Activated CD4-positive, alpha-beta T cell treated with anti-CD3 and anti-CD28 coated beads for 24 hours (primary cell): ENCODE measurements around the gene CPSF3.

Experiments
- DNase-seq, 2 donors: peaks; one replicate each; pipeline ENCODE4 v3.0.0-alpha.2; 2020; ENCODE audit warnings: low read depth in 2 of 2

CPSF3 gene

GRCh38 chr2:9419541-9419940 is 3.9 kb upstream of the CPSF3 start:
- DNase-seq, result no peak

GRCh38 chr2:9420495-9420894 is 3.0 kb upstream of the CPSF3 start:
- DNase-seq, result no peak

GRCh38 chr2:9422321-9423099 is 944 bp upstream of the CPSF3 start:
- DNase-seq, result peak; percentile 18 to 33

DNA sequence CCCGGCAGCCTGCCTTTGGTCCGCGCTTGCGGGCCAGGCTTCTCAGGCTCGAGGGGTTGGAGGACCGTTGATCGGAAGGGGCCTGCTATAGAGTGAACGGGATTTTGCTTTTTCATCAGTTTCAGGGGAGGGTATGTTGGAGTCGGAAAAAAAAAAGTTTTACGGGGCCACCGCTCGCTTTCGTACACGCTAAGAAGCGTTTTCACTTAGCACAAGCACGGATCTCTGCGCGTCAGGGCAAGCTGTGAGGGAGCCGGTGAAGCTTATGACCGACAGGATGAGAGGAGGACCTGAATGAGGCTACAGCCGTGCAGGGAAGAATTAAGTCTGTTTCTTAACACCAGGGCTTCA is 443 bp downstream of the CPSF3 start:
- DNase-seq, result peak in 1 of 2 donors; percentile 13

DNA sequence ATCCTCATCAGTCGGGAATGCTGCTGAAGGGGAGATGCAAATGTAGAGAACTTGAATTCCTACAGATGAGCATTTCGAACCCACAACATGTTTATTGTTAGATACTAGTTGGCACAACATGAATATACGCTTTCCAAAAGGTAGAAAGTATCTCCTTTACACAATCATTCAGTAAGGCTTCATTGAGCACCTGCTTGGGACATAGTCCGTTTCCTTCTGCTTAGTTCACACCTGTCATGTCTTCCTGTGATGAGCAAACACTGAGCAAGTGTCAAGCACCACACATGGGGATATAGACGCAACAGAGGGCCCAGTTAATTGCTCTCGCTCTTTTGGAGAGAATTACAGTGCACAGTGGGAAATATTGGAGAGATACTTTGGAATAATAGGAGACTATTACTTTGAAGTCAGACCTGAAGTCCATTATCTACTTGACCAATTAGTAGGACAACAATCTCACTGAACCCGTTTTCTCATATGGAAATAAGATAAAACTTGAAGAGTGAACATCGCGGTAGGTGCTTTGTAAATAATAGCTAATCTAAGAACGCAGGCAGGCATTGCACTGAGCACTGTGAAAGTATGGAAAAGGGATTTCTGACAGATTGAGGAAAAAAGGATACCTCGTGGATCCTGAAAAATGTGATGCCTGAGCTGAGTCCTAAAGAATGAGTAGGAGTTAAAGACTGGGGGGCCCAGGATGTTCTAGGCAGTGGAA is 1.2 kb downstream of the CPSF3 start:
- DNase-seq, result no peak

DNA sequence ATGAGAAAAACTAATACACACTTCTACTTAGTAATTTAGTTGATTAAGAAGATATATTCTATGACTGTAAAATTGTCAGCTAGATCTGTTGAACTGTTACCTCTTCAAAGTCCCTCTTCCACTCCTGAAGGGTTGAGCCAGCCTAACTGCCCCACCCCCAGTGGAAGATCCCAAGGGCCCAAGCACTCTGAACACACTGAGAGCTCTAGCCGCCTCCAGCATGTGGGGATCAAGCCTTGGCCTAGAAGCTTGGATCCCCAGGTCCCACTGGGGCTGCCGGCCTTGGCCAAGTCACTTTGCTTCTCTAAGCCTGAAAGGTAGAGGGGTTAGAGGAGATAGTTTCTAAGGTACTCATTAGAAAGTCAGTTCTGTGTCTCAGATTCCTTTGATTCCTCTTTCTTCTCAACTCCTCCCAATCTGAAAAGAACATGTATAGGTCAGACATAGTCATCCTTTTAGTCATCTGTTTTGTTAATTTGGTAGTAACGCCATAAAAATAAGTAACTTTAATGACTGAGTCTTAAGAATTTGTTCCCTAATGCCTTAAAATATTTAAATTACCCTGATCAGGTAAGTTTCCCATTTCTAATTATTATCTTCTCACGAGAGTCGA is 5.6 kb downstream of the CPSF3 start:
- DNase-seq, result no peak

- no peak for DNase-seq
Measured at GRCh38 chr2:9430316-9431293, 7.2 kb downstream of the CPSF3 start.

DNA sequence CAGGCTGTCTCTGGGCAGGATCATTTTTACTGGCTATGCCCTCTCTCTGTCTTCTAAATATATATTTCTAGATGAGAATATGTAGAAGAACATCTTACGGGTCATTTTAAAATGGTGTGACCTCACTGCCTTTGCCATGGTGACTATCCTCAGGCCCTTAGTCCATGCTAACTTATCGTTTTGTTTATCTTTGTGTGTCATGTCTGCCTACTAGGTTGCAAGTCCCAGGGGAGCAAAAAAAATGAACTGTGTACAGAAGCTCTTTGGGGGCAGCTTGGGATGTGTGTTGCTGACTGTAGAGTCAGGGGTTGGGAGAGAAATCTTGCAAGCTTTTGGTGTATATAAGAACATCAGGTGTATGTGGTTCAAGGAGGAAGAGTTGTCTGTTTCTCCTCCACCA is 11.0 kb downstream of the CPSF3 start:
- DNase-seq, result no peak

DNA sequence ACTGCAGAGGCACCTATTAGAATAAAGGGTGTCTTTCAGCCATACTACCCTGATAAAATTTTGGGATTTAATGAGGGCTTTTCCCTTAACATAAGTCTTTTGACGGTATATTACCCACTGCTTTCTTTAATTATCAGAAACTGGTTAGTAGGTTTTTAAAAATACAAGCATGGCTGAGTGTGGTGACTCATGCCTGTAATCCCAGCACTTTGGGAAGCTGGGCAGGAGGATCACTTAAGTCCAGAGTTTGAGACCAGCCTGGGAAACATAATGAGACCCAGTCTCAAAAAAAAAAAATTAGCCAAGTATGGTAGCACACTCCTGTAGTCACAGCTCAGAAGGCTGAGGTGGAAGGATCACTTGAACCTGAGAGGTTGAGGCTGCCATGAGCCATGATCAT is 16.1 kb downstream of the CPSF3 start:
- no peak for DNase-seq

DNA sequence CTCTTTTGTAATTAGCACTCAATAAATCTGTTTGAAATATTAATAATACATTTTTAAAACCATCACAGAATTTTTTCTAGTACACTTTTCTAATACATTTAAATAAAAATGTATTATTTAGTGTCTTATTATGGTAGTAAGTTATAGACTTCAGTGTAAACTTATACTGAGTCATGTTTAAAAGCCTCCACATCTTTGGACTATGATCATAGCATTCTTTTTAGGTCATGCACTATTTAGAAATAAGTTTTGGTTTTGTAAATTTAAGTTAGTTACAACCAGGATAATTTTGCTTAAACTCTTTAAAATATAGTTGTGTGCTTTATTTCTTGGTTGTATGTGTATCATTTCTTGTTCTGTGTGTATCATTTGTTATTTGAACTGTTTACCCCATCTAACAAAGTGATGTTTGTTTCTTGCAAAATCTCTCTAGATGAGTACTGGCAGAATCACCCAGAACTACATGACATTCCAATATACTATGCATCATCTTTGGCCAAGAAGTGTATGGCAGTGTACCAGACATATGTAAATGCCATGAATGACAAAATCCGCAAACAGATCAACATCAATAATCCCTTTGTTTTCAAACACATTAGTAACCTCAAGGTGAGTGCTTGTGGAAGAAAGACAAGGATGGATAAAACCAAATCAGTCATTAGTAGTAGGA is 16.7 kb downstream of the CPSF3 start:
- no peak for DNase-seq

DNA sequence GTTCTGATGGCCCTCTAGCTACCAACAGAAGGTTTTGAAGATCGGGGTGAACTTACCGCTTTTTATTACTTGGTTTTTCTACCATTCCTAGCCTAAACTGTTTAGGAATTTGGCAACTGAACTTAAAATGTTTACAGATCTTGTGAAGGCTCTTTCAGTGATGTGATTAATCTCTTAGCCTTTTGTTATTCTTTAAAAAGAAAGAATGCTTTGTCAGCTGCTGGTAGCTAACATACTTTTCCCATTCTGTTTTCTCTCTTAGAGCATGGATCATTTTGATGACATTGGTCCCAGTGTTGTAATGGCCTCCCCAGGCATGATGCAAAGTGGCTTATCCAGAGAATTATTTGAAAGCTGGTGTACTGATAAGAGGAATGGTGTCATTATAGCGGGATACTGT is 18.1 kb downstream of the CPSF3 start:
- DNase-seq, result no peak

GRCh38 chr2:9443526-9443925 is 20.1 kb downstream of the CPSF3 start:
- no peak for DNase-seq

GRCh38 chr2:9445089-9445488 is 21.6 kb downstream of the CPSF3 start:
- no peak for DNase-seq

DNA sequence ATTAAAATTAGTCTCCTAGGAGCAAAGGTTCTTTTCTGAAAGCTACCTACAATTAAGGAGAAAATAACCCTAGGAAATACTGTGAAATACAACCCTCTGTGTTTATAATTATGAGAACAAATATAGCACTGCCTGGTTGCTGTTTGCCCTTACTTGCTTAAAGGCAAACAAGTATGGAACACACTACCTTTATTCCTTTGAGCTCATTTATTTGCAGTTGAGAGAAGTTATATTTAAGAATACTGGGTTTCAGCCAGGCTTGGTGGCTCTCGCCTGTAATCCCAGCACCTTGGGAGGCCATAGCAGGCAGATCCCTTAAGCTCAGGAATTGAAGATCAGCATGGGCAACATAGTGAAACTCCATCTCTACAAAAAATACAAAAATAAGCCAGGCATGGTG is 27.8 kb downstream of the CPSF3 start:
- DNase-seq, result no peak

GRCh38 chr2:9460441-9461017 is 37.1 kb downstream of the CPSF3 start:
- no peak for DNase-seq

DNA sequence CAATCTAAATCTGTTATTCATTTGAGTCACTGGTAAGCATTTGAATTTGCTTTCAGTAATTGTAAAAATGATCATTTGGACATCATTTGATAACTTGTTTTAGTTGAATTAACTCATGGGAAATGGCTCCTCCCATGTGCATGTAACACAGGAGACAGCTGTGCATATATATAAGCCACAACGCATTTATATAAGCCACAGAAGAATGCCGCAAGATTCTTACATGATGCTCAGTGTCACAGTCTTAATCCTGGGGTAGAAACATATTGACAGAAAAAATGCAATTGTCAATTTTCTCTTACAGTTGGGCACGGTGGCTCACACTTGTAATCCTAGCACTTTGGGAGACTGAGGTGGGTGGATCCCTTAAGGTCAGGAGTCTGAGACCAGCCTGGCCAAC is 37.6 kb downstream of the CPSF3 start:
- no peak for DNase-seq

DNA sequence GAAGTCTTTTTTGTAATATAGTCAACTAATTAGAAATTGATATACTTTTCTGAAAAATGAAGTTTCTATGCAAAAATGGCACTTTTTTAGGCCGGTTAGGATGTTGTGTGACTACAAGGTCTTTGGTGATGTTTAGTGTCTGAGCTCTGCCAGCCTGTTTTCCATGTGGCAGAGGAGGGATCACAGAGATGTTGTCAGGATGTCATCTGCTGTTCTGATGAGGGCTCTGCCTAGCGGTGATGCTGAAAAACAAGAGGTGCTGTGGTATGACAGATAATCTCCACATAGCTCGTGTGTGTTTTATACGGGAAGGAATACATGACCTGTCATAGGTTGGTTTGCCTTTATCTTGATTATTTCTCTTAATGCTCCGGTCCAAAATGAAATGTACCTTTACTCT is 38.9 kb downstream of the CPSF3 start:
- DNase-seq, result no peak

DNA sequence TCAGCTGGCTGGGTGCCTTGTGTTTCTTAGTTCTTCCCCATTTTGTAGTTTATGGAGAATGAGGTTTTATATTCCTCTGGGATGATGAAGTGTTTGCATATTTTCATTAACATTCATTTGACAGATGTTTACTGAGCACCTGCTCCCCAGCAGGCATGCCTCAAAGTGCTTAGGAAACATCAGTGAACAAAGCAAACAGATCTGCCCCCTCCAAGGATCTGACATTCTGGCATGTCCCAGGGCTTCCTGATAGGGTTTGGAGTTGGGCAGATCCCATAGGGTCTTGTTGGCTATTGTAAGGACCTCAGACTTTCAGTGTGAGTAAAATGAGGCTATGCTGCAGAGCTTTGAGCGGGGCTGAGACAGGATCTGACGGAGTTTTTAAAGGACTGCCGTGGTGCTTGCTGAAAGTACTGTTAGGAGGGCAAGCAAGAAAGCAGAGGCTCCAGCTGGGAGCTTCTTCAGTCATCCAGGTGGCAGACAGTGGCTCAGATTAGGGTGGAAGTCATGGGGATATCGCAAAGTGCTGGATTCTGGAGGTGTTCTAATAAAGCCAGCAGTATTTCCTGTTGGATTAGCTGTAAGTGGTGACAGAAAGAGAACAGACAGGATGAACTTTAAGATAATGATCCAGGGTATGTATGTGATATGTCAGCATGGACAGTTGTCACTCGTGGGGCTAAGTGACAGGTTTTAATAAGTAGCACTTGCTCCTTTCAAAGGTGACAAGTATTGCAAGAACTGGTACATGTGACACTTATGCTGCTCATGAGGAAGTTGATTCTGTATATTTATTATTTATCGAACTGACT is 39.6 kb downstream of the CPSF3 start:
- no peak for DNase-seq

- DNase-seq, result no peak
Measured at GRCh38 chr2:9463698-9464034, 40.2 kb downstream of the CPSF3 start.

DNA sequence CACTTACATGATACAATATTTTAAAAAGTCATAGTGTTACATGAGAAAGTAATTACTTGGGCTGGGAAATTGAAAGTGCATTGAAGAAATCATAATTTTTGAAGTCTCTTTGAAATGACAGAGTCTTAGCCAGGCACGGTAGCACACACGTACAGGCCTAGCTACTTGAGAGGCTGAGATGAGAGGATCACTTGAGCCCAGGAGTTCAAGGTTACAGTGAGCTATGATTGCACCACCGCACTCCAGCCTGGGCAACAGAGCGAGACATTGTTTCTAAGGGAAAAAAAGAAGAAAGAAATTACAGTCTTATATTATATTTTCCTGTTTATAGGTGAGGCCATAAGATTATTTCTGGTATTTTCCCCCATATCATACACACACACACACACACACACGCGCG is 41.7 kb downstream of the CPSF3 start:
- DNase-seq, result no peak
